GM12878 (cell line): ENCODE results near the gene MYO15B.

ENCODE experiments used
- EED ChIP-seq: sonication (generic); IDR thresholded peaks from 2 replicates; pipeline ENCODE4 v1.6.1; 2016; ENCODE audit warnings: antibody characterized with exemption, low read depth
- EP300 ChIP-seq, 2 experiments: fragments of 150-350 bp in 1 of 2; IDR thresholded peaks; 2 replicates each; pipeline ENCODE4 v1.6.1; 2011 to 2012; ENCODE audit warnings: low read depth in 2 of 2, low read length in 2 of 2, borderline replicate concordance in 1 of 2, improper control_type of control experiment in 1 of 2, inconsistent platforms in 1 of 2; ENCODE audit not compliant: control insufficient read depth in 1 of 2
- EZH2 ChIP-seq: IDR thresholded peaks from 2 replicates; pipeline ENCODE4 v1.6.1; 2012; ENCODE audit warnings: low read depth, mild to moderate bottlenecking, control low read depth, inconsistent platforms, low read length, borderline replicate concordance; ENCODE audit not compliant: control insufficient read depth
- HSF1 ChIP-seq: fragments of 150-350 bp; IDR thresholded peaks from 2 replicates; pipeline ENCODE4 v1.6.1; 2014; ENCODE audit warnings: mild to moderate bottlenecking, low read depth, low read length
- SMC3 ChIP-seq: IDR thresholded peaks from 2 replicates; pipeline ENCODE4 v1.6.1; 2011; ENCODE audit warnings: low read length, improper control_type of control experiment, borderline replicate concordance
- SREBF1 ChIP-seq: IDR thresholded peaks from 2 replicates; pipeline ENCODE4 v1.6.1; 2012; ENCODE audit warnings: mild to moderate bottlenecking, low read length
- ZZZ3 ChIP-seq: IDR thresholded peaks from 2 replicates; pipeline ENCODE4 v1.6.1; 2011; ENCODE audit warnings: low read depth; ENCODE audit not compliant: control insufficient read depth, insufficient read length
- TF ChIP-seq, protein P1 (sequence below), 3 experiments: IDR thresholded peaks in 2 of 3; conservative IDR thresholded peaks in 1 of 3; 2 replicates each; pipeline ENCODE4 v1.5.1; 2011; ENCODE audit warnings: low read depth in 3 of 3, low read length in 3 of 3, mild to moderate bottlenecking in 3 of 3, control low read depth in 2 of 3, moderate library complexity in 2 of 3, inconsistent platforms in 1 of 3, mixed read lengths in 1 of 3; ENCODE audit not compliant: control insufficient read depth in 2 of 3, insufficient read depth in 1 of 3; ENCODE audit errors: extremely low read depth in 1 of 3
- TF ChIP-seq, protein P2 (sequence below): IDR thresholded peaks from 2 replicates; pipeline ENCODE4 v1.6.1; 2012; ENCODE audit warnings: improper control_type of control experiment, low read depth, low read length; ENCODE audit not compliant: insufficient replicate concordance

GRCh38 chr17:75575728-75576127 lies 11.9 kb upstream of the MYO15B start:
- TF ChIP-seq SREBF1, result no peak
- TF ChIP-seq, protein P1, sequence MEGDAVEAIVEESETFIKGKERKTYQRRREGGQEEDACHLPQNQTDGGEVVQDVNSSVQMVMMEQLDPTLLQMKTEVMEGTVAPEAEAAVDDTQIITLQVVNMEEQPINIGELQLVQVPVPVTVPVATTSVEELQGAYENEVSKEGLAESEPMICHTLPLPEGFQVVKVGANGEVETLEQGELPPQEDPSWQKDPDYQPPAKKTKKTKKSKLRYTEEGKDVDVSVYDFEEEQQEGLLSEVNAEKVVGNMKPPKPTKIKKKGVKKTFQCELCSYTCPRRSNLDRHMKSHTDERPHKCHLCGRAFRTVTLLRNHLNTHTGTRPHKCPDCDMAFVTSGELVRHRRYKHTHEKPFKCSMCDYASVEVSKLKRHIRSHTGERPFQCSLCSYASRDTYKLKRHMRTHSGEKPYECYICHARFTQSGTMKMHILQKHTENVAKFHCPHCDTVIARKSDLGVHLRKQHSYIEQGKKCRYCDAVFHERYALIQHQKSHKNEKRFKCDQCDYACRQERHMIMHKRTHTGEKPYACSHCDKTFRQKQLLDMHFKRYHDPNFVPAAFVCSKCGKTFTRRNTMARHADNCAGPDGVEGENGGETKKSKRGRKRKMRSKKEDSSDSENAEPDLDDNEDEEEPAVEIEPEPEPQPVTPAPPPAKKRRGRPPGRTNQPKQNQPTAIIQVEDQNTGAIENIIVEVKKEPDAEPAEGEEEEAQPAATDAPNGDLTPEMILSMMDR (IDR thresholded peaks at IDR 0.05 in 2 of 3, conservative IDR thresholded peaks at IDR 0.05 in 1 of 3; ENCODE audit: control insufficient read depth in 2 of 3, extremely low read depth in 1 of 3, insufficient read depth in 1 of 3, low read depth in 3 of 3, low read length in 3 of 3), result no peak
- TF ChIP-seq EP300 (IDR thresholded peaks at IDR 0.05; ENCODE audit: borderline replicate concordance in 1 of 2, control insufficient read depth in 1 of 2, low read depth in 2 of 2, low read length in 2 of 2), result no peak
- TF ChIP-seq EED, result no peak
- TF ChIP-seq ZZZ3, result no peak
- no peak for TF ChIP-seq EZH2
- no peak for TF ChIP-seq HSF1
- TF ChIP-seq SMC3, result no peak
- TF ChIP-seq, protein P2, sequence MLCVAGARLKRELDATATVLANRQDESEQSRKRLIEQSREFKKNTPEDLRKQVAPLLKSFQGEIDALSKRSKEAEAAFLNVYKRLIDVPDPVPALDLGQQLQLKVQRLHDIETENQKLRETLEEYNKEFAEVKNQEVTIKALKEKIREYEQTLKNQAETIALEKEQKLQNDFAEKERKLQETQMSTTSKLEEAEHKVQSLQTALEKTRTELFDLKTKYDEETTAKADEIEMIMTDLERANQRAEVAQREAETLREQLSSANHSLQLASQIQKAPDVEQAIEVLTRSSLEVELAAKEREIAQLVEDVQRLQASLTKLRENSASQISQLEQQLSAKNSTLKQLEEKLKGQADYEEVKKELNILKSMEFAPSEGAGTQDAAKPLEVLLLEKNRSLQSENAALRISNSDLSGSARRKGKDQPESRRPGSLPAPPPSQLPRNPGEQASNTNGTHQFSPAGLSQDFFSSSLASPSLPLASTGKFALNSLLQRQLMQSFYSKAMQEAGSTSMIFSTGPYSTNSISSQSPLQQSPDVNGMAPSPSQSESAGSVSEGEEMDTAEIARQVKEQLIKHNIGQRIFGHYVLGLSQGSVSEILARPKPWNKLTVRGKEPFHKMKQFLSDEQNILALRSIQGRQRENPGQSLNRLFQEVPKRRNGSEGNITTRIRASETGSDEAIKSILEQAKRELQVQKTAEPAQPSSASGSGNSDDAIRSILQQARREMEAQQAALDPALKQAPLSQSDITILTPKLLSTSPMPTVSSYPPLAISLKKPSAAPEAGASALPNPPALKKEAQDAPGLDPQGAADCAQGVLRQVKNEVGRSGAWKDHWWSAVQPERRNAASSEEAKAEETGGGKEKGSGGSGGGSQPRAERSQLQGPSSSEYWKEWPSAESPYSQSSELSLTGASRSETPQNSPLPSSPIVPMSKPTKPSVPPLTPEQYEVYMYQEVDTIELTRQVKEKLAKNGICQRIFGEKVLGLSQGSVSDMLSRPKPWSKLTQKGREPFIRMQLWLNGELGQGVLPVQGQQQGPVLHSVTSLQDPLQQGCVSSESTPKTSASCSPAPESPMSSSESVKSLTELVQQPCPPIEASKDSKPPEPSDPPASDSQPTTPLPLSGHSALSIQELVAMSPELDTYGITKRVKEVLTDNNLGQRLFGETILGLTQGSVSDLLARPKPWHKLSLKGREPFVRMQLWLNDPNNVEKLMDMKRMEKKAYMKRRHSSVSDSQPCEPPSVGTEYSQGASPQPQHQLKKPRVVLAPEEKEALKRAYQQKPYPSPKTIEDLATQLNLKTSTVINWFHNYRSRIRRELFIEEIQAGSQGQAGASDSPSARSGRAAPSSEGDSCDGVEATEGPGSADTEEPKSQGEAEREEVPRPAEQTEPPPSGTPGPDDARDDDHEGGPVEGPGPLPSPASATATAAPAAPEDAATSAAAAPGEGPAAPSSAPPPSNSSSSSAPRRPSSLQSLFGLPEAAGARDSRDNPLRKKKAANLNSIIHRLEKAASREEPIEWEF, result no peak
